NCI-H2107 treated with DMSO at 0.1 percent for 48 hours (cell line): Measurements from ENCODE around the gene SYT9.
"Not testable (repeated sequence)": the region's sequence is repeated elsewhere in the genome, so short reads cannot be mapped to it uniquely, and the experiment has no call there.

Experiments used
- DNase-seq: peaks from one replicate; lab custom pipeline; 2025; ENCODE audit not compliant: unreplicated experiment; lab: John Stamatoyannopoulos, UW

The SYT9 gene

GRCh38 chr11:7499081-7499480 lies 247.4 kb downstream of the SYT9 start:
- no peak for DNase-seq

DNA sequence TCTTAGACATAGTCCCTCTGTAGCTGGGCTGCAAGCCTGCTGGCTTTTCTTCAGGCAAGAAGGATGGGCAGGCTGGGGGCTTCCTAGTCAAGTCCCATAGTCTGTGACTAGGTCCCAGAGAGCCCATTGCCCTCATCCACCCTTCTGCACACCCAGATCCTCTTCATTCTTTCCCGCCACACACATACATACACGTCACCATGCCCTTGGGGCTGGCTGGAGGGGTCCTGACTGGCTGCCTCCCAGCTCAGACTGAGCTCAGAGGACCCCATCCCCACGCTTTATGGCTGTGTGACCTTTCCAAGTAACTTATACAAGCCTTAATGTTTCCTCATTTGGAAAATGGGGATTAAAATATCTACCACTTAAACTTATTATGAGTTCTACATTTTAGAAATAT lies 248.5 kb downstream of the SYT9 start:
- no peak for DNase-seq

GRCh38 chr11:7501251-7501650 lies 249.5 kb downstream of the SYT9 start:
- DNase-seq, result no peak

- no peak for DNase-seq
These were observed 250.2 kb downstream of the SYT9 start for GRCh38 chr11:7501894-7502293.

DNA sequence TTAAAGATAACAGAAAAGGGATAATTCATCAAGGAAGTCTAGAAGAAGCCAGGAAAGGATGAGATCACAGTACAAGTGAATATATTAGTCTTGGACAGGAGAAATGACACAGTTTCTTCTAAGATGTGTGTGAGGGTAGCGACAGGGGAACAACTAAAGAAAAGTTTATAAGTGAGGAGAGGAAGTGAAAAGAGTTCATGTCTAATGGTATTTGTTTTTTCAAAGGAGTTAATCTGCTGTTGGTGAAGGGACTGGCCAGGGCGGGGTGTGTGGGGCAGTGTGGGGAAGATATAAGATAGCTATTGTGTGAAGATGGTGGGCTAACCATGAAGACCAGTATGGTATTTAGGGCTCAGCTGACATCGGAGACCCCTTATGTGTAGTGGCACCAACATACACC lies 254.5 kb downstream of the SYT9 start:
- no peak for DNase-seq

DNA sequence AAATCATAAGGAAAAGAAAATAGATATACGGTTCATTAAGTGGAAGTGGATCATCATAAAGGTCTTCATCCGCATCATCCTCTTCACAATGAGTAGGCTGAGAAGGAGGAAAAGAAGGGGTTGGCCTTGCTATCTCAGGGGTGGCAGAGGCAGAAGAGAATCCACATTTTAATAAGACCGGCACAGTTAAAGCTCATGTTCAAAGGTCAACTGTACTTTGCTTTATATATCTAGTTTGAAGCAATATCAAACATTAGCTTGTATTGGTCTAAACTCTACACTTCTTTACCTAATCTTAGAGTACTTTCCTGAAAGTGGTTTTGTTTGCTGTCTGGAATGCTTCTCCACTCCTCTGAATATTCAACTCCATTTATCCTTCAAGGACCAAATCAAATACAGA lies 256.4 kb downstream of the SYT9 start:
- no peak for DNase-seq

- DNase-seq, result no peak
These were observed 258.3 kb downstream of the SYT9 start for GRCh38 chr11:7509966-7510365.

DNA sequence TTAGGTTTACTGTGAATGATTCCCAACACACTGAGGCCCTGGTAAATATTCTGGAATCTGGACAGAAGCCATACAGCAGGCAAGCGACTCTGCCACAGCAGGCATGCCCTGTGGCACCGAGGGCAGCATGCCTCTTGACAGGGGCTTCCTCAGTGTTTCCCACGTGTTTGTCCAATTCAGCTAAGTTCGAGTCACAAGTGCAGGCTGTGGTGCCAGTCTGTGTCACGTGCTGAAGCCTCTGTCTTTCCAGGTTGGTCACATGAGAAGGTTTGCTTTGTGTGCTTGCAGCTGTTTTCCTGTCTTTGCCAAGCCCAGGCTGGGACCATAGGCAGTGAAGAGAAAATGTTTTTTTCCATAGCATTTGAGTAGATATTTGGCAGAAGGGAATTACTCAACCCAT lies 259.7 kb downstream of the SYT9 start:
- peak; percentile 51 for DNase-seq

- no peak for DNase-seq
These were observed 261.0 kb downstream of the SYT9 start for GRCh38 chr11:7512525-7513233.

DNA sequence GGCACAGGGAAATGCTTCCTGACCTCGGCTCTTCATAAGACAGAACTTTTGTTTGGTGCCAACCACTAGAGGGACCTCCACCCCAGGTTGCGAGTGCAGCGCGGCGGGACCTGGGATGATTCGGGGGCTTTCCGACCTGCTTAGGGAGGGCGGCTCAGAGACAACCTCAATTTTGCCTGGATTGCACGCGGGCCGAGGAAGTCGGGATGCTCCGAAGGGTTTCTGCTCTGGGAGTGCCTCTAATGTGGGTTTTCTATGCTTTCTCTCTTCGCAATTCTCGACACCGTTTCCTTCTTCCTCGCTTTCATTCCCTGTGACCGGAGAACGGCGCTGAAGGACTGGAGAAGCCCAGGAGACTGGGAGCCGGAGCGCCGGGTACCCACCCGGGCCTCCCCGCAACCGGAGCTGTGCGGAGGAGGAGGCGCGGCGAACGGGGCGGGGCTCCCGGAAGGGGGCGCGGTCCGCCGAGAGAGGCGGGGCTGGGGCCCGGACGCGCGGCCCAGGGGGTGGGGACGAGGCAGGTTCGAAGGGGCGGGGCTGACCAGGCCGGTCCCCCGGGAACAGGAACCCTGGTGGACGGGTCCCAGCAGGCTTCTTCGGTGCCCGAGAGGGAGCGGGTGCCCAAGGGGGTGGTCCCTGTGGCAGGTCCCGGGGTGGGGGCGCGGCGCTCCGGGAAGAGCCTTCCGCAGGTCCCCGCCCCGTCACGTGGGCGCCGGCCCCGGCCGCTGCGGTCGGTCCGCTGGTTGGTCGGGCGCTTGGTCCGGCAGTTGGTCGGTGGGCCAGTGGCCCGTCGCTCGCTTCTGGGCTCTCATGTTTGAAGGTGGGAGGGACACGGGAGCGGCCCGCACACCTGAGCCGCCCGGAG lies 261.8 kb downstream of the SYT9 start, which contains the start of gene PPFIBP2:
TSS of gene PPFIBP2 (plus strand) at position 766 of the 865 bp plus-strand sequence. CDS start 35,477 bp downstream, outside the sequence.
- peak; percentile 12 for DNase-seq

DNA sequence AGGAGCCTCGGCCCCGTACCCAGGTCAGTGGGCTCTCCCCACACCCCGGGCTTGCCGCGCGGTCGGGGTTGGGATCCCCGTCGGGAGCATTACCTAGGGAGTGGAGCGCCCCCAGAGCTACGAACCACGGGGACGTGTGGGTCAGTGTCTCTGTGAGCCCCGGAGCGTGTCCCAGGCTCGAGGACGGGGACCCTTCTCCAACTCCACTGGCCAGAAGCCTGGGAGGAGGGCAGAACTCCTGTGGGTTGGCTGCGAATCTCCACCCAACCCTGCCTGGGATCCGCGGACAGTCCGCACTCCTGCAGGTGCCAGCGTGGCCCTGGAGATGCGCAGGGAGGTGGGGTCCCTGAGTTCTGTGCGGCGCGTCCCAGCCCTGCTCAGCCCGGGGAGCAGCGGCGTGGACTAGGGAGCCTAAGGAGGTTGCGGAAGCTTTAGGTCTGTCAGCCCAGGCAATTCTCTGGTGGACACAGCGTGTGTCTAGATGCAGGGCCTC lies 262.4 kb downstream of the SYT9 start:
- no peak for DNase-seq

- no peak for DNase-seq
These were observed 263.8 kb downstream of the SYT9 start for GRCh38 chr11:7515447-7515886.

DNA sequence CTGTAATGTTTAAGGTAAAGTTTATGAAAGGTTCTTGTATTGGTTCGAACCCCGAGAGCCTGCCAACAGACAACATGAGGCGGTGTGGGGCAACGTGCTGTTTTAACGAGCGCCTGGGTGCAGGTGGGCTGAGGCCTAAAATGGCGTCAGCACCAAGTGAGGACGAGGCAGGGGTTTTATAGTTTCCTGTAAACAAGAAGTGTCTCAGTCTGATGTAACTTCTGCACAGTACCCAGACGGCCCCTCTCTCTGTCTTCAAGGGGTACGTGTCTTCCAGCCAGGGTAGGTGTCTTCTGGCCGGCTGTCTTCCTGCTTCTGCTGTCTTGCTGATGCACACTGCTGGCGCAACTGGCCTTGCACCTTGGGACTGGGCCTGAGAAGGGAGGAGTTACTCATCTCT lies 264.8 kb downstream of the SYT9 start:
- no peak for DNase-seq

DNA sequence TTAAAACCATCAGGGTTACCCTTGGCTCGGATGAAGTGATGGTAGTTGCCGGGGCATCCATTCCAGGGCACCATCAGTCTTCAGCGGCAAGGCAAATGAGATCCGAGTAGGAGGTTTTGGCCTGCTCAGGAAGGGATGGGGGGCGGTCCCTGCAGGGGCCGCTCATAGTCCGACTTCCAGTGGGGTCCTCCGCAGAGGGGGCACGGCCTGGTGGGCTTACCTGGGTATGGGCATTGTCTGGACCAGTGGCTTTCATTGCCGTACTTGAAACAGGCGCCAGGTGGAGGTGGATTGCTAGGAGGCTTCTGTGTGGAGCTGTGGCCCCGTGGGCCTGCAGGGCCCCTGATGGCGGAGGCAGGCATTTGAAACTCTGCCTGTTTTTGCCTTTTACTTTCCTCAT lies 266.0 kb downstream of the SYT9 start:
- not testable (repeated sequence) for DNase-seq
